Mucosa of gallbladder (tissue), 1 donor: ENCODE measurements around the gene PYGO2. TPM values are rescaled to one million over a fixed set of nuclear protein-coding genes. Genes with fewer than 3 reads are reported as not detected.
"Not testable (repeated sequence)": the region's sequence is repeated elsewhere in the genome, so short reads cannot be mapped to it uniquely, and the experiment has no call there.

ENCODE experiments used
- DNase-seq: peaks from one replicate; pipeline ENCODE4 v3.0.0-alpha.2; 2020; ENCODE audit warnings: low spot score
- total RNA-seq: library from RNA; stranded (reverse); gene quantifications from one replicate; pipeline ENCODE4 v1.2.1, GENCODE V29; 2021
- donor health status: DM: no; HTN: no; CAD: no.

PYGO2 gene
- total RNA-seq, 1 donor from 2014 or later = 54.5 TPM

DNA sequence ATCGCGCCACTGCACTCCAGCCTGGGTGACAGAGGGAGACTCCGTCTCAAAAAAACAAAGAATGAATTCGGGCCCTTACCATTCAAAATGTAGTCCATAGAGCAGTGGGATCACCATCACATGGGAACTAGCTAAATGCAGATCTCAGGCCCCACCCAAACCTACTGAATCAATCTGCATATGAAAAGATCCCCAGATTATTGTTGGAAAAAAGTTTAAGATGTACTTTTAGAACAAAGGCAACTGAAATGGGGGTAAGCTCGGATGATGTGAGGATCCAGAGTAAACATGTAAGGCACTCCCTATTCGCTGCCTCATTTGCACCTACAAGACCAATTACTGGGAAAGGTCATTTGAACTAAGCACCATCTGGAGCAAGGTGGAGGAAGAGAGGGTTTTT lies 20.8 kb upstream of the PYGO2 start:
- no peak for DNase-seq

DNA sequence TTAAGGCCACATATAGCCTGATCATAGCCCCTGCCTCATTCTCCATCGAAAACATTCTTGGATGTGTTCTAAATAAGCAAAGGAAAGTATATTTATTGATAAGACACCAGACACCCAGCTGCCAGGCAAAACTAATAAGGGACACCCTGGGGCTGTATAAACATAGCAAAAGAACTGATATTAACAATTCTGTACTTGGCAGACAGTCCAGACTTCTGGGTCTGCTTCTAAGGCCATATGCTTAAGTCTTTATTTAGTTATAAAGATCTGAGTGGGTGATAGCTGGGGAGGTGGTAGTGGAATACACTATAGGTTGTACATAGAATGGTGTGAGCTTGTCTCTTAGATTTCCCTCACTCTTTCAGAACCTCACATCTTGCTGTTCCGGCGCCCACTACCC lies 16.8 kb upstream of the PYGO2 start:
- DNase-seq = no peak

GRCh38 chr1:154977762-154978161 lies 16.2 kb upstream of the PYGO2 start:
- DNase-seq = not testable (repeated sequence)

- peak; percentile 57 for DNase-seq
Observed at GRCh38 chr1:154975409-154976059, 14.0 kb upstream of the PYGO2 start.

DNA sequence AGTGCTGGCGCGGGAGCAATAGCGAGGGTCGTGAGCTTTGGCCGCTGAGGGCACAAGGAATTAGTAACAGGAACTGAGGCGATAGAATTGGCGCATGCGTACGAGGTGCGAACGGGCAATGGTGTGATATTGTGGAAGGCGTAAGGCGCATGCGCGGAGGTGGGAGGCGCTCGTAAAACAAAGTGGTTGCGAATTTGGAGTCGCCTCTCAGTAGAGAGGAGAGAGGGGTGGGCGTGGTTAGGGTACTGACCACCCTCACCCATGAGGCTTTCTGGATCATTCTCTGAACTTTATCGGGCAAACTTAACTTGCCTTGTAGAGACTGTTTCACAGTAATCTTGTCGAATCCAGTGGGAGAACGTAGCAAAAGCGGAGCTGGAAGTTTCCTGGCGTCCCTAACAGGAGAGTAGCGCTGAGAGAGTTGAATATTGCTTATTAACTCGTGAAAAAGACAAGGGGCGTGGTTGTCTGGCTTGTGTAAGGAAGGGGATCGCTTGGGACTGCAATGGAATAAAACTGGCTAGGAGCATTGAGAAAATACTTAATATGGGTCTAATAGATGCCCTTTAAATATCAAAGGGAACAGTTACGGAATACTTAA lies 13.3 kb upstream of the PYGO2 start:
- DNase-seq = peak; percentile 97

- peak; percentile 99 for DNase-seq
Observed at GRCh38 chr1:154974102-154974807, 12.7 kb upstream of the PYGO2 start, which contains the start of gene CKS1B. TSS of gene CKS1B (plus strand) at chr1:154974681. CDS start at chr1:154974746, 65 bp downstream.

GRCh38 chr1:154973344-154974101 lies 11.9 kb upstream of the PYGO2 start:
- peak; percentile 97 for DNase-seq

DNA sequence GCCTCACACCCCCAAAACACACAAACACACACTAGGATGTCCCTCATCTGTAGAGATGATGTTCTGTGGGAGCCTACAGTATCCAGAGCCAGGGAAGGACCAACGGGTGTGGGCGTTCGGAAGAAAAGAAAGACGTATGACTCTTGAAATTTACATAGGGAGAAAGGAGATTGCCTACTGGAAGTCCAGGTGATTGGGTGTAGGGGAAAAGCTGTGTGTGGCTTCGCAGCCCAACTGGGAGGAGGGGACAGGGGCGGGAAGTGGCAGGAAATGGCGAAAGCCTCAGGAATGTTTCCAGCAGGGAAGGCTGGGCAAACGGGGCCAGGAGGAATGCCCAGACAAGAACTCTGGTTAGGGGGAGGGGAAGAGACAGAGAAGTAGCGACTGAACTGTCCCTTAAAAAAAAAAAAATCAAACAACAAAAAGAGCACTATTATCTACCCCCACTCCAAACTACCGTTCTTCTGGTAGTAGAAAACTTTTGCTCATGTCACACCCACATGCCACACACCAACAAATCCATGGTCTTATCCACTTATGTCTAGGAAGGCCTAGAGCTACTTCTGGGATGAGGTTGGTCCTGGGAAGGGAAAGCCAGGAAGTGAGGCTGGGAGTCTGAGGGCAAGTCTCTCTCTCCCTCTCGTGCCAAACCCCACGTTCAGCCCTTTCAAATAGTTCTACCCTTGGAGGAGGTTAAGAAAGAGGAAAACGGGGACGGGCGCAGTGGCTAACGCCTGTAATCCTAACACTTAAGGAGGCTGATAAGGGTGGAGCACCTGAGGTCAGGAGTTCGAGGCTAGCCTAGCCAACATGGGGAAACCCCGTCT lies 11.1 kb upstream of the PYGO2 start:
- peak; percentile 58 for DNase-seq

GRCh38 chr1:154972213-154972516 lies 10.6 kb upstream of the PYGO2 start:
- no peak for DNase-seq

GRCh38 chr1:154971341-154971998 lies 9.9 kb upstream of the PYGO2 start:
- DNase-seq = peak; percentile 50

DNA sequence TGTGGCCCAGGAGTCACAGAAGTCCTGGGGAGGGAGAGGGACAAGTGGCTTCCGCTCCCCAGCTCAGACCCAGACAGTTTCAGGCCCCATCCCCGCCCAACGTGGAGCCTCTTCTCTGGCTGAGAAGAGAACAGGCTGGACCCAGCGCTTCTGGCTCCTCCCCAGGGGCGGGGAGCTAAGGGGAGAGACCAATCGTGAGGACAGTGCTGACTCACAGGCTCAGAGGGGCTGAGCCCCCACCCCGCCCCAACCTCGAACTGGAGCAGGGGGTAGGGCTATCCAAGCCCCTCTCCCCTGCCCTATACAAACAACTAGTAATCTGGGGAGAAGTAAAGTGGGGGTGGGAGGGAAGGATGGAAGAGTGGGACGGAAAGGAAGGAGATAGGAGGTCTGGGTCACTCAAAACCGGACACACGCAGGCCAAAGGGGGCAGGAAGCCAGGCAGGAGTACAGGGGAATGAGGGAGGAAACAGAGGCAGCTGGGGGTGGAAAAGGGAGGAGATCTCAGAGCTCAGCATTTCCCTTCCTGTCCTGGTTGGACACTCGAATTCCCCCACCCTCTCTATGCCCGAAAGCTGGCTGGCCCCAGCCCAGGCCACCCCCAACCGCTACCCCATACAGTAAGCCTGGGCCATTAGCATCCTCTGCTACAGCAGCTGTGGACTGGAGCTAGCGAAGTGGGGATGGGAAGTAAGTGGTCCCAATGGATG lies 9.2 kb upstream of the PYGO2 start, which contains the start of gene SHC1:
SHC1 (minus strand) TSS at position 117 of the 710 bp plus-strand sequence. CDS start 221 bp downstream, outside the sequence.
- DNase-seq = peak; percentile 90

DNA sequence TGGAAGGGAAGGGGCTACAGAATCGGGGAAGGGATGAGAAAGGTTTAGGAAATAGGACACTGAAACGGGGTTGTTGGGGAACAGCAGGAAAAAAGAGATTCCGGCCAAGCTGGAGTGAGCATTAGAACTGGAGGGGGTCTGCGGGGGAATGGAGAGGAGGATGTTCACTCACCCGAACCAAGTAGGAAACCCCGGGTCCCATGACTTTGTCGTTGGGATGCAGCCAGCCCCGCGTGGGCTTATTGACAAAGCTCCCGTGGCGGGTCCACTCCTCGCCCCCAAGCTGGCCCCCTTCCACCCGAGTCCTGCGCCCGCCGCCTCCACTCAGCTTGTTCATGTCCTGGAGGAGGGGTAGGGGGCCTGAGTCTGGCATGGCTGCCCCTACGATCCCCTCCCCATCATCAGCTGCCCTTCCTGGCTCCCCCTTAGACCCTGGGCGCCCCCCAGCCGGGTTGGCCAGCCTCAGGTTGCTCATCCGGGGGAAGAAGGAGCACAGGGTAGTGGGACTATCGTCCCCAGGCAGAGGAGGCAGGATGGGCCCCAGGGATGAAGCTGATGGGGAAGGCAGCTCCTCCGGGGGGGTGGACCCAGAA lies 8.4 kb upstream of the PYGO2 start:
- DNase-seq = no peak

- DNase-seq = no peak
Observed at GRCh38 chr1:154969246-154969645, 7.7 kb upstream of the PYGO2 start.

GRCh38 chr1:154968731-154969130 lies 7.1 kb upstream of the PYGO2 start:
- DNase-seq = no peak

- no peak for DNase-seq
Observed at GRCh38 chr1:154967331-154967950, 5.9 kb upstream of the PYGO2 start.

- DNase-seq = no peak
Observed at GRCh38 chr1:154966111-154966510, 4.5 kb upstream of the PYGO2 start.

GRCh38 chr1:154964359-154964758 lies 2.8 kb upstream of the PYGO2 start:
- DNase-seq = no peak

DNA sequence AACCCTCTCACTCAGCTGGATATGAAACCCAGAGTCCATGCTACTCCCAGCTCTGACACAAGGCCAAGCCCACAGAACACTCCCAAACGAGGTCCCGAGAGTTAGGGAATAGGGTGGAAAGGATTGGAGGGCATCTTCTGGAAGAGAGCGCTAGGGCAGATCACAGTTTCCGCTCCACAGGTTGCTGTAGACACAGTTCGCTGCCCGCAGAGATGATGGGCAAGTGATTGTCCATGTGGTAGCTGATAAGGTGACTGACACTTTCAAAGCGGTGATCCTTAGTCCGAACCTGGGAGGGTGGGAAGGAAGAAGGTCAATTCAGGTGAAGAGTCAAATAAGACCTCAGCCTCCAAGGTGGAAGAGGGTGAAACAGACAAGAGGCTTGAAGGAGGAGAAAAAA lies 2.1 kb upstream of the PYGO2 start:
- DNase-seq = no peak

DNA sequence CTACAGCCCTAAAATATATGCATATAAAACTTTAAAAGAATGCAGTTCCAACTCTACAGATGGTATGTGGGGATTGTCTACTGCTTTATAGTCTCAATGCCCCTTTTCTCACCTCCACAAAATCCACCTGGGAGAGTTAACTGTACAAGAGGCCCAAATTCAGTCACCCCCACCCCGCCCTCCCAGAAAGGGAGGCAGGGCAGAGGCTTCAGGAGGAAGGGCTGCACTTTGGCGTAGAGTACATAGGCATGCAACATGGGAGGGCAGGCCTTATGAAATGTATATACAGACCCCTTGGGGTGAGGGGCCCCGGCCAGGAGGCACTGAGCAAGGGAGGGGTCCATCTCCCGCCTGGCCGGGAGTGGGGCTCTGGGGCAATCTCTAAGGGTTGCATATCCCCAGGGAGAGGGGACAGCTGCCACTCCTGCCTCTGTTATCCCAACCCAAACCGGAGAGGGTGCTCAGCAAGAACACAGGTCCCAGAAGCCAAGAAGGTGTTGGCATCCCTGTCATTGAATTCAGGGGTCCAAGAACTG lies 1.3 kb upstream of the PYGO2 start:
- no peak for DNase-seq
